A673 (cell line): ENCODE measurements around the gene NQO2. TPM values are rescaled to one million over a fixed set of nuclear protein-coding genes. Genes with fewer than 3 reads are reported as not detected.

Experiments used
- BruUV-seq: library from RNA; stranded (reverse); fragments of 400-500 nt; replicated peaks from 2 replicates; lab custom pipeline; 2021; lab: Mats Ljungman, UMichigan
- CTCF ChIA-PET: fragments of 300-600 bp; sonication (Branson Sonifier 250); formaldehyde crosslinking; loops from one replicate; lab custom pipeline; 2022; ENCODE audit warnings: antibody characterized with exemption; lab: Charles Lee
- POLR2A ChIA-PET: fragments of 300-600 bp; sonication (Branson Sonifier 250); formaldehyde crosslinking; loops from one replicate; lab custom pipeline; 2022; ENCODE audit warnings: antibody characterized with exemption; ENCODE audit not compliant: low non-redundant PET; lab: Charles Lee
- DNase-seq: peaks from one replicate; pipeline ENCODE4 v3.0.0-alpha.2; 2015; ENCODE audit warnings: low spot score
- H3K27ac ChIP-seq: fragments of 200-600 bp; sonication (generic); 2 replicates; pipeline ENCODE4 v1.5.1; 2016; ENCODE audit warnings: mixed run types, low read depth, mild to moderate bottlenecking, mixed read lengths, antibody characterized with exemption, low read length; ENCODE audit not compliant: poor library complexity, severe bottlenecking
- H3K27me3 ChIP-seq: fragments of 200-600 bp; sonication (generic); replicated peaks from 2 replicates; pipeline ENCODE4 v1.6.1; 2017; ENCODE audit warnings: mixed run types, low read depth, mild to moderate bottlenecking, mixed read lengths, antibody characterized with exemption, low read length; ENCODE audit not compliant: insufficient read depth, poor library complexity
- H3K36me3 ChIP-seq: fragments of 200-600 bp; sonication (generic); 2 replicates; pipeline ENCODE4 v1.6.1; 2016; ENCODE audit warnings: mixed run types, mild to moderate bottlenecking, mixed read lengths, antibody characterized with exemption, low read length; ENCODE audit not compliant: insufficient read depth, poor library complexity, severe bottlenecking
- H3K4me1 ChIP-seq: fragments of 200-600 bp; sonication (generic); 2 replicates; pipeline ENCODE4 v1.6.1; 2017; ENCODE audit warnings: mixed run types, mild to moderate bottlenecking, mixed read lengths, antibody characterized with exemption, low read length; ENCODE audit not compliant: insufficient read depth, poor library complexity, severe bottlenecking
- H3K4me3 ChIP-seq: fragments of 200-600 bp; sonication (generic); 2 replicates; pipeline ENCODE4 v1.5.1; 2016; ENCODE audit warnings: low read depth, mixed run types, mild to moderate bottlenecking, mixed read lengths, low read length; ENCODE audit not compliant: poor library complexity, severe bottlenecking
- H3K9me3 ChIP-seq: fragments of 200-600 bp; sonication (generic); 2 replicates; pipeline ENCODE4 v1.6.1; 2016; ENCODE audit warnings: mixed run types, low read depth, mild to moderate bottlenecking, mixed read lengths, antibody characterized with exemption, low read length; ENCODE audit not compliant: poor library complexity, severe bottlenecking
- CTCF ChIP-seq: fragments of 300-800, 200-600 bp; sonication (generic); conservative IDR thresholded peaks from 2 replicates; pipeline ENCODE4 v1.5.1; 2017; ENCODE audit warnings: low read depth, mild to moderate bottlenecking, antibody characterized with exemption, low read length, moderate library complexity, mixed read lengths
- EZH2 ChIP-seq: fragments of 200-600 bp; sonication (generic); IDR thresholded peaks from 2 replicates; pipeline ENCODE4 v1.6.1; 2017; ENCODE audit warnings: borderline replicate concordance, low read depth, mild to moderate bottlenecking, mixed read lengths, antibody characterized with exemption, low read length; ENCODE audit not compliant: poor library complexity, severe bottlenecking
- intact Hi-C: fragments of 100-400 bp; cut with micrococcal nuclease; formaldehyde crosslinking; loops from one replicate; pipeline ENCODE4 v1.10.0; 2022; ENCODE audit not compliant: unreplicated experiment
- total RNA-seq: library from RNA; stranded (reverse); gene quantifications from 2 replicates; pipeline ENCODE4 v1.2.3, GENCODE V29; 2021

Gene NQO2
- total RNA-seq, 1 experiment from 2014 or later, result 97.3 TPM

- intact Hi-C loops, result no loop called here
- H3K27me3 ChIP-seq, result no peaks in the 10 kb centered on the region
- peaks cover 3% of the 10 kb centered on the region for H3K4me1 ChIP-seq
- no peak overlapping the region for H3K4me3 ChIP-seq
- TF ChIP-seq CTCF (no peak), EZH2 (no peak)
- ChIA-PET POLR2A (no interaction called here), CTCF (no interaction called here)
- H3K9me3 ChIP-seq, result peaks cover 14% of the 10 kb centered on the region
- no peak for DNase-seq
- BruUV-seq, result no TSS peak
- H3K27ac ChIP-seq, result no peak overlapping the region
- H3K36me3 ChIP-seq, result peaks cover 59% of the 10 kb centered on the region
Measured at GRCh38 chr6:3015144-3015543, 15.4 kb downstream of the NQO2 start.

GRCh38 chr6:3016473-3017280, 17.0 kb downstream of the NQO2 start:
- no peak for TF ChIP-seq CTCF
- TF ChIP-seq EZH2, result no peak

GRCh38 chr6:3017304-3017703, 17.6 kb downstream of the NQO2 start:
- H3K4me1 ChIP-seq, result peaks cover 10% of the 10 kb centered on the region
- BruUV-seq, result no TSS peak
- intact Hi-C loops, result no loop called here
- CTCF ChIA-PET, result no interaction called here
- H3K27me3 ChIP-seq, result no peaks in the 10 kb centered on the region
- TF ChIP-seq EZH2 (no peak), CTCF (no peak)
- POLR2A ChIA-PET, result no interaction called here
- peaks cover 48% of the 10 kb centered on the region for H3K36me3 ChIP-seq
- H3K4me3 ChIP-seq, result no peak overlapping the region
- H3K9me3 ChIP-seq, result no peaks in the 10 kb centered on the region
- no peak overlapping the region for H3K27ac ChIP-seq
- no peak for DNase-seq

More at GRCh38 chr6:3016473-3017280, 17.0 kb downstream of the NQO2 start:
- peaks cover 4% of the 10 kb centered on the region for H3K4me1 ChIP-seq
- H3K36me3 ChIP-seq, result peaks cover 54% of the 10 kb centered on the region
- intact Hi-C loops, result no loop called here
- DNase-seq, result no peak
- no peak overlapping the region for H3K27ac ChIP-seq
- H3K4me3 ChIP-seq, result no peak overlapping the region
- H3K9me3 ChIP-seq, result no peaks in the 10 kb centered on the region
- no peaks in the 10 kb centered on the region for H3K27me3 ChIP-seq
- BruUV-seq, result no TSS peak
- POLR2A ChIA-PET, result interaction anchor here (0.6 kb wide), 1 partner anchor 17 kb away, joined by 3 read pairs; the partner anchor contains the start of gene NQO2
- CTCF ChIA-PET, result no interaction called here
